Ishikawa (cell line): ENCODE results near the gene CTNND2.

ENCODE experiments used
- CEBPB ChIP-seq: IDR thresholded peaks from 2 replicates; pipeline ENCODE4 v1.6.1; 2012
- CREB1 ChIP-seq: IDR thresholded peaks from 2 replicates; pipeline ENCODE4 v1.6.1; 2012; ENCODE audit warnings: low read depth
- EGR1 ChIP-seq: IDR thresholded peaks from 2 replicates; pipeline ENCODE4 v1.6.1; 2012
- EP300 ChIP-seq: IDR thresholded peaks from 2 replicates; pipeline ENCODE4 v1.6.1; 2012; ENCODE audit warnings: borderline replicate concordance
- FOXM1 ChIP-seq: IDR thresholded peaks from 2 replicates; pipeline ENCODE4 v1.6.1; 2012; ENCODE audit warnings: low read depth, borderline replicate concordance
- NFIC ChIP-seq: IDR thresholded peaks from 2 replicates; pipeline ENCODE4 v1.6.1; 2012
- RAD21 ChIP-seq: IDR thresholded peaks from 2 replicates; pipeline ENCODE4 v1.6.1; 2012; ENCODE audit warnings: low read depth
- REST ChIP-seq: IDR thresholded peaks from 2 replicates; pipeline ENCODE4 v1.6.1; 2012; ENCODE audit warnings: low read depth, mild to moderate bottlenecking
- TAF1 ChIP-seq: IDR thresholded peaks from 2 replicates; pipeline ENCODE4 v1.6.1; 2012; ENCODE audit warnings: low read depth, mild to moderate bottlenecking
- TCF12 ChIP-seq: IDR thresholded peaks from 2 replicates; pipeline ENCODE4 v1.6.1; 2012; ENCODE audit warnings: low read depth
- TEAD4 ChIP-seq: IDR thresholded peaks from 2 replicates; pipeline ENCODE4 v1.6.1; 2012
- YY1 ChIP-seq: IDR thresholded peaks from 2 replicates; pipeline ENCODE4 v1.6.1; 2012; ENCODE audit warnings: low read depth
- ZBTB7A ChIP-seq: IDR thresholded peaks from 2 replicates; pipeline ENCODE4 v1.6.1; 2012; ENCODE audit warnings: low read depth
- TF ChIP-seq, protein P1 (sequence below): IDR thresholded peaks from 2 replicates; pipeline ENCODE4 v1.6.1; 2012
- TF ChIP-seq, protein P2 (sequence below): IDR thresholded peaks from 2 replicates; pipeline ENCODE4 v1.6.1; 2012

CTNND2 gene

GRCh38 chr5:11892832-11893231 is 11.4 kb downstream of the CTNND2 start:
- TF ChIP-seq ZBTB7A, result no peak
- no peak for TF ChIP-seq TAF1
- TF ChIP-seq RAD21, result no peak
- no peak for TF ChIP-seq CREB1
- TF ChIP-seq TEAD4, result no peak
- no peak for TF ChIP-seq FOXM1
- no peak for TF ChIP-seq YY1
- no peak for TF ChIP-seq EGR1
- TF ChIP-seq REST, result no peak
- no peak for TF ChIP-seq CEBPB
- no peak for TF ChIP-seq TCF12
- TF ChIP-seq, protein P1, sequence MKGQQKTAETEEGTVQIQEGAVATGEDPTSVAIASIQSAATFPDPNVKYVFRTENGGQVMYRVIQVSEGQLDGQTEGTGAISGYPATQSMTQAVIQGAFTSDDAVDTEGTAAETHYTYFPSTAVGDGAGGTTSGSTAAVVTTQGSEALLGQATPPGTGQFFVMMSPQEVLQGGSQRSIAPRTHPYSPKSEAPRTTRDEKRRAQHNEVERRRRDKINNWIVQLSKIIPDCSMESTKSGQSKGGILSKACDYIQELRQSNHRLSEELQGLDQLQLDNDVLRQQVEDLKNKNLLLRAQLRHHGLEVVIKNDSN, result no peak
- no peak for TF ChIP-seq EP300
- no peak for TF ChIP-seq NFIC
- TF ChIP-seq, protein P2, sequence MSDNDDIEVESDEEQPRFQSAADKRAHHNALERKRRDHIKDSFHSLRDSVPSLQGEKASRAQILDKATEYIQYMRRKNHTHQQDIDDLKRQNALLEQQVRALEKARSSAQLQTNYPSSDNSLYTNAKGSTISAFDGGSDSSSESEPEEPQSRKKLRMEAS, result no peak

DNA sequence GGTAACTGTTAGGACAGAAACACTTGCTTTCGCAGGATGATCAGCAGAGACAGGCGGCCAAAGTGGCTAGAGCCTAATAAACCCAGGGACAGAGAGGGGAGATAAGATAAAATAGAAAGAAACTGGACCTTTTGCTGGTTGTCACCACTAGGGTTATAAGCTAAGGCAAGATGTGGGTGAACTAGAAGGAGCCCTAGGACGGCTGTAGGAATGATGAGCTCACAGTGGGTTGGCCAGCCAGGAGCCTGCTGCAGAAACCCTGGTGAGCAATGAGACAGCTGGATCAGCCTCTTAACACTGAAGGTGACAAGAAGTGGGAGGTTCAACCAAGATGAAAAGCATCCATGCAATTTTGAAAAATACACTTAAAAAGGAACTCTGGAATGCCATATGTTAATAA is 13.5 kb downstream of the CTNND2 start:
- TF ChIP-seq TAF1 (no peak), CEBPB (no peak), FOXM1 (no peak)

DNA sequence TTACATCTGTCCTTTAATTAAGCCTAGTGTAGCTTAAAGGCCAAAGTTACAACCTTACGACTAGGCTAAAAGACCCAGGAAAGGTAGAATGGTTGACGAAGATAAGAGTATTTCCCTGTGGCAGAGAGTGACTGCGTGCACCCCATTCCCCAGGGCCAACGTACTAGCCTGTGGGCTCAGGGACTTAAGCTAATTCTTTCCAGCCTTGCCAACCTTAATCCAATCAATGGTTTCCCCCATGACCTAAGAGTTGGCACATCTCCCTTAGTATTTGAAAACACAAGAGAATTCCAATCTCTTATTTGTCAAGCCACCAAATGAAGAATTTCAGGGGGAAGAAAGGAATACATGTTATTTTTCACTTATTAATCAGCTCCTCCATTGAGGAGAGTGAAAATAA is 16.0 kb downstream of the CTNND2 start:
- no peak for TF ChIP-seq RAD21
- no peak for TF ChIP-seq ZBTB7A
- TF ChIP-seq CREB1, result no peak
- TF ChIP-seq, protein P1, result no peak
- TF ChIP-seq TEAD4, result no peak
- no peak for TF ChIP-seq EGR1
- no peak for TF ChIP-seq YY1
- TF ChIP-seq FOXM1, result no peak
- no peak for TF ChIP-seq NFIC
- no peak for TF ChIP-seq TAF1
- no peak for TF ChIP-seq CEBPB
- no peak for TF ChIP-seq EP300
- TF ChIP-seq REST, result no peak
- TF ChIP-seq TCF12, result no peak
- TF ChIP-seq, protein P2, result no peak

- TF ChIP-seq EGR1, result no peak
- TF ChIP-seq, protein P2, result no peak
- TF ChIP-seq NFIC, result no peak
- no peak for TF ChIP-seq CREB1
- no peak for TF ChIP-seq EP300
- TF ChIP-seq ZBTB7A, result no peak
- no peak for TF ChIP-seq YY1
- TF ChIP-seq TEAD4, result no peak
- no peak for TF ChIP-seq TAF1
- TF ChIP-seq RAD21, result no peak
- no peak for TF ChIP-seq CEBPB
- no peak for TF ChIP-seq REST
- no peak for TF ChIP-seq TCF12
- no peak for TF ChIP-seq FOXM1
- TF ChIP-seq, protein P1, result no peak
Measured at GRCh38 chr5:11878814-11879213, 25.4 kb downstream of the CTNND2 start.
